Esophagus muscularis mucosa (tissue), 4 donors: ENCODE measurements around the gene CDK2AP2. TPM values are rescaled to one million over a fixed set of nuclear protein-coding genes. Genes with fewer than 3 reads are reported as not detected.

ENCODE experiments used
- DNase-seq: peaks from one replicate; pipeline ENCODE4 v3.0.0-alpha.2; 2017; ENCODE audit errors: extremely low spot score
- H3K27ac ChIP-seq, 4 donors: fragments of 200-600 bp; sonication (generic); replicated peaks in 1 of 4; 1 replicate in 3 of 4; 2 replicates in 1 of 4; pipeline ENCODE4 v1.5.1; 2016 to 2019; ENCODE audit warnings: mild to moderate bottlenecking in 1 of 4
- H3K27me3 ChIP-seq, 4 donors: fragments of 200-600 bp; sonication (generic); one replicate each; pipeline versions ENCODE4 v1.5.1 to v1.6.0; 2016 to 2019
- H3K36me3 ChIP-seq, 4 donors: fragments of 200-600 bp; sonication (generic); one replicate each; pipeline ENCODE4 v1.5.1; 2016 to 2019
- H3K4me1 ChIP-seq, 4 donors: fragments of 200-600 bp; sonication (generic); one replicate each; pipeline ENCODE4 v1.5.1; 2016 to 2019
- H3K4me3 ChIP-seq, 4 donors: fragments of 200-600 bp; sonication (generic); 1 replicate in 2 of 4; 2 replicates in 2 of 4; pipeline ENCODE4 v1.5.1; 2016 to 2019; ENCODE audit warnings: mild to moderate bottlenecking in 4 of 4, moderate library complexity in 1 of 4
- H3K9me3 ChIP-seq, 4 donors: fragments of 200-600 bp; sonication (generic); 1 replicate in 3 of 4; 2 replicates in 1 of 4; pipeline ENCODE4 v1.5.1; 2016 to 2019
- EP300 ChIP-seq: sonication (generic); formaldehyde crosslinking; IDR thresholded peaks from one replicate; pipeline ENCODE4 v1.6.1; 2017; ENCODE audit warnings: antibody characterized with exemption
- POLR2A ChIP-seq: fragments of 450-650 bp; IDR thresholded peaks from one replicate; pipeline ENCODE4 v1.6.1; 2017; ENCODE audit warnings: antibody characterized with exemption, moderate library complexity, mild to moderate bottlenecking, low read depth
- POLR2AphosphoS5 ChIP-seq, 2 donors: sonication (generic); formaldehyde crosslinking; IDR thresholded peaks; one replicate each; pipeline ENCODE4 v1.6.1; 2017; ENCODE audit warnings: antibody characterized with exemption in 2 of 2
- WGBS: methylation state at CpG from one replicate; pipeline ENCODE4 v1.1.5; 2018; 5-methylcytosine and 5-hydroxymethylcytosine counted together
- intact Hi-C: fragments of 100-400 bp; cut with DNase I; formaldehyde crosslinking; loops from one replicate; pipeline ENCODE4 v1.15.1; 2023
- total RNA-seq, 4 donors: library from RNA; depleted of rRNA; stranded (reverse); fragments of >200 nt; gene quantifications; one replicate each; pipeline versions ENCODE4 v1.1.0 to v1.2.1, GENCODE V29; 2016
- TF ChIP-seq, protein P1 (sequence below), 3 experiments: fragments of 200-600 bp in 2 of 3; fragments of 450-650 bp in 1 of 3; sonication (generic) in 2 of 3; IDR thresholded peaks; one replicate each; pipeline ENCODE4 v1.5.1; 2017 to 2019; ENCODE audit warnings: antibody characterized with exemption in 3 of 3, mild to moderate bottlenecking in 2 of 3, moderate library complexity in 1 of 3

The CDK2AP2 gene
- total RNA-seq, 4 donors from 2014 or later, result 61.0 to 111 (median 67.8) TPM

GRCh38 chr11:67470337-67471002 is 37.5 kb downstream of the CDK2AP2 start:
- intact Hi-C loops, result no loop called here
- no peaks in the 10 kb centered on the region for H3K9me3 ChIP-seq
- peak overlapping the region in 1 of 4 donors; percentile 90 for H3K27ac ChIP-seq
- no peak for DNase-seq
- WGBS, result 88% methylated on average over 8 of the region's 8 CpGs
- peaks cover 15 to 40% (median 34%) of the 10 kb centered on the region in 4 donors for H3K4me1 ChIP-seq
- H3K4me3 ChIP-seq, result no peak overlapping the region
- no peaks in the 10 kb centered on the region for H3K36me3 ChIP-seq
- TF ChIP-seq EP300 (no peak), POLR2A (no peak), POLR2AphosphoS5 (IDR thresholded peaks at IDR 0.05) (no peak)
- TF ChIP-seq, protein P1, sequence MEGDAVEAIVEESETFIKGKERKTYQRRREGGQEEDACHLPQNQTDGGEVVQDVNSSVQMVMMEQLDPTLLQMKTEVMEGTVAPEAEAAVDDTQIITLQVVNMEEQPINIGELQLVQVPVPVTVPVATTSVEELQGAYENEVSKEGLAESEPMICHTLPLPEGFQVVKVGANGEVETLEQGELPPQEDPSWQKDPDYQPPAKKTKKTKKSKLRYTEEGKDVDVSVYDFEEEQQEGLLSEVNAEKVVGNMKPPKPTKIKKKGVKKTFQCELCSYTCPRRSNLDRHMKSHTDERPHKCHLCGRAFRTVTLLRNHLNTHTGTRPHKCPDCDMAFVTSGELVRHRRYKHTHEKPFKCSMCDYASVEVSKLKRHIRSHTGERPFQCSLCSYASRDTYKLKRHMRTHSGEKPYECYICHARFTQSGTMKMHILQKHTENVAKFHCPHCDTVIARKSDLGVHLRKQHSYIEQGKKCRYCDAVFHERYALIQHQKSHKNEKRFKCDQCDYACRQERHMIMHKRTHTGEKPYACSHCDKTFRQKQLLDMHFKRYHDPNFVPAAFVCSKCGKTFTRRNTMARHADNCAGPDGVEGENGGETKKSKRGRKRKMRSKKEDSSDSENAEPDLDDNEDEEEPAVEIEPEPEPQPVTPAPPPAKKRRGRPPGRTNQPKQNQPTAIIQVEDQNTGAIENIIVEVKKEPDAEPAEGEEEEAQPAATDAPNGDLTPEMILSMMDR (IDR thresholded peaks at IDR 0.05), result no peak
- H3K27me3 ChIP-seq, result no peaks in the 10 kb centered on the region

DNA sequence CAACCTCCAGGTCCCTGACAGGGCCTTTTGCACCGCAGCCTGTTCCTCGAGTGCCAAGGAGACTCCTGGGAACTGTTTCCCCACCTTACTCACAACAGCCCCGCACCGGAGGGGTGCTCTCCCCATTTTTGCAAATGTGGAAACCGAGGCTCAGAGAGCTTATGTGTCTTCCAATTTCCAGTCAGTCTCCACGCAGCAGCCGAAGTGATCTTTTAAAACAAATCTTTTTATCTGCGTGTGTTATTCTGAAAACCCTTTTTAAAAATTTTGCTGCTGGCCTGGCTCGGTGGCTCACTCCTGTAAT is 38.5 kb downstream of the CDK2AP2 start:
- intact Hi-C loops, result loop anchor here (5.0 kb wide), 1 partner anchor 67 kb away; the partner anchor contains the start of genes PPP1CA and TBC1D10C
- H3K4me3 ChIP-seq, result peak overlapping the region; percentile 71 to 95 (median 88)
- no peaks in the 10 kb centered on the region for H3K27me3 ChIP-seq
- WGBS, result 17% methylated on average over 6 of the region's 9 CpGs
- TF ChIP-seq POLR2A (peak; percentile 41), EP300 (no peak)
- no peaks in the 10 kb centered on the region for H3K36me3 ChIP-seq
- no peak for DNase-seq
- H3K9me3 ChIP-seq, result no peaks in the 10 kb centered on the region
- H3K27ac ChIP-seq, result peak overlapping the region; percentile 89 to 93 (median 92)
- H3K4me1 ChIP-seq, result peaks cover 22 to 48% (median 43%) of the 10 kb centered on the region in 4 donors

DNA sequence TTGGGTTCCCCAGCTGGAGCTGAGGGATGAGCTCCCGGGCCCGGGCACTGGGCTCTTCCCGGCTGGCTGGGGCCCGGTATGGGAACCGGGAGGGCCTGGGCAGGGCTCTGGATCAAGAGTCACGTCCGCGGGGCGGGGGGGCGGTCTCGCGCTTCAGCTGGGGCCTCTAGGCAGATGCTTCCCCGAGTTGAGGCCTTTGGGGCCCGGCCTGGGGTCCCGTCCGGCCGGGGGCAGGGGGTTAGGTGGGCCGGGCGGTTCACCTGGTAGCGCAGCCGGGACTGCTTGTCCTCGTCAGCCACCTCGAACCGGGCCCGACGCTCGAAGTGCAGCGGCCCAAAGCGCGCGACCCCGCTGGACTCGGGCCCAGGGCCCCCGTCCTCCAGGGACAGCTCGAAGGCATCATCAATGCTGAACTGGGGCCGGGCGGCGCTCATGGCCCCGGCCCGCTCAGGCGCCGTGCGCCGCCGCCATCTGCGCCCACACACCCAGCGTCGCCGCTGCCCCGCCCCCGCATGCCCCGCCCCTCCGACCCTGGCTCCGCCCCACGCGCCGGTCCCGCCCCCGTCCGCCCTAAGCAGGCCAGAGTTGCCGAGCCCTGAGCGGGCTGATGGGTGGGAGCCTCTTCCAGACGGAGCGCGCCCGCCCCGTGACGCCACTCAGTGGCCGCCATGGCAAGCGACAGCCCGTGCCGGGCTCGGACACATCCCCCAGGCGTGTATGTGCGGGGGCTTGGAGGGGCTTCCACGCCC is 39.0 kb downstream of the CDK2AP2 start, which contains the start of gene TMEM134:
TMEM134 (minus strand) TSS at position 493 of the 749 bp plus-strand sequence; CDS start at position 434, 59 bp downstream.
- H3K36me3 ChIP-seq, result no peaks in the 10 kb centered on the region
- H3K4me3 ChIP-seq, result peak within 1 kb of the TSS; percentile 71 to 95 (median 88)
- intact Hi-C loops, result loop anchor here (5.0 kb wide), 1 partner anchor 67 kb away; the partner anchor contains the start of genes PPP1CA and TBC1D10C
- TF ChIP-seq, protein P1 (IDR thresholded peaks at IDR 0.05), result peak; percentile 51 to 61 (median 55)
- TF ChIP-seq EP300 (no peak), POLR2AphosphoS5 (IDR thresholded peaks at IDR 0.05) (peak; percentile 91 to 97), POLR2A (no peak)
- H3K9me3 ChIP-seq, result no peaks in the 10 kb centered on the region
- DNase-seq, result peak; percentile 97
- WGBS, result no CpG with 5 or more reads among the region's 76 CpGs
- no peaks in the 10 kb centered on the region for H3K27me3 ChIP-seq
- peaks cover 26 to 53% (median 48%) of the 10 kb centered on the region in 4 donors for H3K4me1 ChIP-seq
- H3K27ac ChIP-seq, result peak within 1 kb of the TSS; percentile 89 to 93 (median 92)

DNA sequence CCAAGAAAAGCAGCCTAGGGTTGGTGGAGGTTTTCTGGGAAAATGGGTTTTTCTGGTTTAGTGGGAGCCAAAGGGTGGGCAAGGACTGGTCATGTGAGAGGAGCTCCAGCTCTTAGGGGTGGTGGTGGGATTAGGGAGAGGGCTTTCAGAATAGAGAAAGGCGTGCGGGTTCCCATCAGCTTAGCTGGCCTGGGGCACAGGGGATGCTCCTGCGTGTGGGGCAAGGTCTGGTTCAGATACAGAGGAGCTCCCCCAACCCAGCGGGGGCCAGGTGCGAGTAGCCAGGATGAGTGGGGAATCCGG is 39.6 kb downstream of the CDK2AP2 start:
- DNase-seq, result no peak
- H3K9me3 ChIP-seq, result no peaks in the 10 kb centered on the region
- H3K36me3 ChIP-seq, result no peaks in the 10 kb centered on the region
- WGBS, result no CpG with 5 or more reads among the region's 6 CpGs
- H3K27ac ChIP-seq, result peak overlapping the region; percentile 89 to 93 (median 92)
- intact Hi-C loops, result loop anchor here (5.0 kb wide), 1 partner anchor 66 kb away; the partner anchor contains the start of genes PPP1CA and TBC1D10C
- TF ChIP-seq, protein P1 (IDR thresholded peaks at IDR 0.05), result no peak
- TF ChIP-seq POLR2AphosphoS5 (IDR thresholded peaks at IDR 0.05) (no peak), EP300 (no peak), POLR2A (no peak)
- peak overlapping the region; percentile 71 to 95 (median 88) for H3K4me3 ChIP-seq
- H3K27me3 ChIP-seq, result no peaks in the 10 kb centered on the region
- H3K4me1 ChIP-seq, result peaks cover 30 to 59% (median 53%) of the 10 kb centered on the region in 4 donors

GRCh38 chr11:67468056-67468455 is 39.9 kb downstream of the CDK2AP2 start:
- peaks cover 30 to 60% (median 54%) of the 10 kb centered on the region in 4 donors for H3K4me1 ChIP-seq
- no peaks in the 10 kb centered on the region for H3K36me3 ChIP-seq
- TF ChIP-seq EP300 (no peak), POLR2AphosphoS5 (IDR thresholded peaks at IDR 0.05) (no peak), POLR2A (no peak)
- TF ChIP-seq, protein P1 (IDR thresholded peaks at IDR 0.05), result no peak
- peak overlapping the region; percentile 89 to 93 (median 92) for H3K27ac ChIP-seq
- H3K4me3 ChIP-seq, result peak overlapping the region; percentile 71 to 95 (median 88)
- DNase-seq, result no peak
- intact Hi-C loops, result loop anchor here (5.0 kb wide), 1 partner anchor 66 kb away; the partner anchor contains the start of genes PPP1CA and TBC1D10C
- H3K9me3 ChIP-seq, result no peaks in the 10 kb centered on the region
- WGBS, result 40% methylated on average over 1 of the region's 5 CpGs
- H3K27me3 ChIP-seq, result no peaks in the 10 kb centered on the region
